Measurements from ENCODE around the gene SEPTIN3.
A peak's percentile ranks its signal among the peaks of the same experiment; 100 is the strongest.

SEPTIN3 gene

DNA sequence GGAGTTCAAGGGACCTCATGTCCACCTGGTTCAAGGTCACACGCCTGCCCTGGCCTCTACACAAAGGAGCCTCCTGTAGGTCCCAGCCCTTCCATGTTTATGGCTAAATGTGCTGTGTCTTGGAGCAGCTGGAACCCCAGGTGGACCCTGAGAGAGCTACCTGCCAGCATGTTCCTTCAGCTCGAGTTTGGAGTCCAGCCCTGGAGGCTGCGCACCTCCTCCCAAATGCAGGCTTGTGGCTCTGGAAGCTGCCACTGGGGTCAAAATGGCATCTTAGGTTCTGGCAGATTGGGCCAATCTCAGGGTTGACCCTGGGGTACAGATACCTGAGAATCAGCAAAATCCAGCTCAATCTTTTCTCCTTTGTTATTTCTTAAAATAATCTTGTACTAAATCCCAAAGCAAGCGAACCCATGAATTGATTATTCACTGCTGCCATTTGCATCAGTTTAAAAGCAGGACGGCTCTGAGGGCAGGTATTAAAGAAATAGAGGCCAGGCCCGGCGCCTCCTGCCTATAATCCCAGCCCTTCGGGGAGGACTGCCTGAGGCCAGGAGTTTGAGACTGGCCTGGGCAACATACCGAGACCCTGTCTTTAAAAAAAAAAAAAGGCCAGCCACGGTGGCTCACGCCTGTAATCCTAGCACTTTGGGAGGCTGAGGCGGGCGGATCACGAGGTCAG, 45.5 kb upstream of the SEPTIN3 start:
- peaks cover 3% of the 10 kb centered on the region for H3K4me1 ChIP-seq (ENCODE audit: low read depth, poor library complexity, severe bottlenecking)
- H3K27ac ChIP-seq, result no peak overlapping the region
- peaks cover 24% of the 10 kb centered on the region for H3K27me3 ChIP-seq (ENCODE audit: insufficient read depth, low read depth)
- H3K4me3 ChIP-seq (IDR thresholded peaks at IDR 0.05; ENCODE audit: insufficient read depth, low read depth, low read length), result no peak overlapping the region
- H3K9ac ChIP-seq, result no peak overlapping the region
- TF ChIP-seq, protein P1, sequence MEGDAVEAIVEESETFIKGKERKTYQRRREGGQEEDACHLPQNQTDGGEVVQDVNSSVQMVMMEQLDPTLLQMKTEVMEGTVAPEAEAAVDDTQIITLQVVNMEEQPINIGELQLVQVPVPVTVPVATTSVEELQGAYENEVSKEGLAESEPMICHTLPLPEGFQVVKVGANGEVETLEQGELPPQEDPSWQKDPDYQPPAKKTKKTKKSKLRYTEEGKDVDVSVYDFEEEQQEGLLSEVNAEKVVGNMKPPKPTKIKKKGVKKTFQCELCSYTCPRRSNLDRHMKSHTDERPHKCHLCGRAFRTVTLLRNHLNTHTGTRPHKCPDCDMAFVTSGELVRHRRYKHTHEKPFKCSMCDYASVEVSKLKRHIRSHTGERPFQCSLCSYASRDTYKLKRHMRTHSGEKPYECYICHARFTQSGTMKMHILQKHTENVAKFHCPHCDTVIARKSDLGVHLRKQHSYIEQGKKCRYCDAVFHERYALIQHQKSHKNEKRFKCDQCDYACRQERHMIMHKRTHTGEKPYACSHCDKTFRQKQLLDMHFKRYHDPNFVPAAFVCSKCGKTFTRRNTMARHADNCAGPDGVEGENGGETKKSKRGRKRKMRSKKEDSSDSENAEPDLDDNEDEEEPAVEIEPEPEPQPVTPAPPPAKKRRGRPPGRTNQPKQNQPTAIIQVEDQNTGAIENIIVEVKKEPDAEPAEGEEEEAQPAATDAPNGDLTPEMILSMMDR (conservative IDR thresholded peaks at IDR 0.05; ENCODE audit: low read depth, low read length), result no peak
- H3K79me2 ChIP-seq (ENCODE audit: insufficient read depth, low read depth), result no peaks in the 10 kb centered on the region
- no peak overlapping the region for H2AFZ ChIP-seq (ENCODE audit: low read depth)
- H3K4me2 ChIP-seq, result no peak overlapping the region
- no peaks in the 10 kb centered on the region for H4K20me1 ChIP-seq (ENCODE audit: insufficient read depth)
- H3K36me3 ChIP-seq (ENCODE audit: insufficient read depth), result no peaks in the 10 kb centered on the region

DNA sequence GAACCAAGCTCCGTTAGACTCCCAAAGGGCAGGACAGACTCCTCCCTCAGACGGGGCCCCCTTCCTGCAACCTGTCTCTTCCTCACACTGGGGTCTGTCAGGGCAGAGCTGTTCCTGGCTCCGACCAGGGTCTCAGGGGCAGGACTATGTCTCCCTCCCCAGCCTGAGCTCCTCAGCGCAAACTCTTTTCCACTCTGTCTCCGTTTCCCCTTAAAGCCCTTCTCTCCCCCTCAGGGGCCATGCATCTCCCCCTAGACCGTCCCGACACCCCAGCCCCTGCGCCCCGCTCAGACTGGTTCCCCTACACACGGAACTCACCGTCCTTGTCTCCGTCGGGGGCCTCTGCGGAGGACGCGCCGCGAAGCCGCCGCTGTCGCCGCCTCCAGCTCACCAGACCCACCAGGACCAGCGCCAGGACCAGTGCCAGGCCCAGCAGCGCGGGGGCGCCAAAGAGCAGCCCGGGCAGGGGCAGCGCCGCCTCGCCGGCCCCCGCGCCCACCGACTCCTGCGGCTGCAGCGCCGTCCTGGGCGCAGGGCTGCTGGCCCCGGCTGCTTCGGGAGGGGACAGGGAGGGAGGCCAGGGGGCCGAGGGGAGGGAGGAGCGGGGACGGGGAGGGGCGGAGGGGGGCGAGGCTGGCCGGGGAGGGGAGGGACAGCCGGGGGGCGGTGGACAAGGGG, 43.3 kb upstream of the SEPTIN3 start:
- H3K27ac ChIP-seq, result no peak overlapping the region
- no peak overlapping the region; the same call in 1 of the 2 replicates for H2AFZ ChIP-seq (ENCODE audit: low read depth)
- H3K27me3 ChIP-seq (ENCODE audit: insufficient read depth, low read depth), result peaks cover 24% of the 10 kb centered on the region
- H3K4me1 ChIP-seq (ENCODE audit: low read depth, poor library complexity, severe bottlenecking), result peaks cover 3% of the 10 kb centered on the region
- no peak overlapping the region; the same call in 1 of the 2 replicates for H3K4me2 ChIP-seq
- TF ChIP-seq, protein P1 (conservative IDR thresholded peaks at IDR 0.05; ENCODE audit: low read depth, low read length), result peak; percentile 66
- H3K4me3 ChIP-seq (IDR thresholded peaks at IDR 0.05; ENCODE audit: insufficient read depth, low read depth, low read length), result no peak overlapping the region
- no peaks in the 10 kb centered on the region for H3K36me3 ChIP-seq (ENCODE audit: insufficient read depth)
- H3K9ac ChIP-seq, result no peak overlapping the region
- no peaks in the 10 kb centered on the region for H4K20me1 ChIP-seq (ENCODE audit: insufficient read depth)
- no peaks in the 10 kb centered on the region for H3K79me2 ChIP-seq (ENCODE audit: insufficient read depth, low read depth)

DNA sequence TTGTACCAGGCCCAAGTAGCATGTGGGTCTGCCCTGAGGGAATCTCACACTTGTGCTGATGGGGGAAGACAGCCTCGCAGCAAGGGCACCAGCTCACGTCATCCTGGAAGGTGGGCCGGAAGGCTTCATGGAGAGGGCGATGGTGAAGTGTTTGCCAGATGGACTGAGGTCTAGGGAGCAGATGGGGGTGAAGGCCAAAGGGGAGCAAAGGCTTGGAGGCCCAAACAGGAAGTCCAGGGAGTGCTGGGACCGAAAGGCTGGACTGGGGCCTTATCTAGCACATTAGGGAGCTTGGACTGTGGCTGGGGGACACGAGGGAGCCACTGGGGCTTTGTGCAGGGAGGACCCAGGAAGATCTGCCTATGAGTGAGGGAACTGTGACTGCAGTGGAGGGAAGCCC, 41.4 kb upstream of the SEPTIN3 start:
- Histone ChIP-seq H3K36me3 (ENCODE audit: insufficient read depth) (no peaks in the 10 kb centered on the region), H3K4me2 (no peak overlapping the region), H3K4me1 (ENCODE audit: low read depth, poor library complexity, severe bottlenecking) (peaks cover 3% of the 10 kb centered on the region), H3K4me3 (IDR thresholded peaks at IDR 0.05; ENCODE audit: insufficient read depth, low read depth, low read length) (no peak overlapping the region), H3K27me3 (ENCODE audit: insufficient read depth, low read depth) (peaks cover 24% of the 10 kb centered on the region), H3K9ac (no peak overlapping the region), H3K79me2 (ENCODE audit: insufficient read depth, low read depth) (no peaks in the 10 kb centered on the region), H3K27ac (no peak overlapping the region), H2AFZ (ENCODE audit: low read depth) (no peak overlapping the region), H4K20me1 (ENCODE audit: insufficient read depth) (no peaks in the 10 kb centered on the region)
- TF ChIP-seq, protein P1 (conservative IDR thresholded peaks at IDR 0.05; ENCODE audit: low read depth, low read length), result no peak

DNA sequence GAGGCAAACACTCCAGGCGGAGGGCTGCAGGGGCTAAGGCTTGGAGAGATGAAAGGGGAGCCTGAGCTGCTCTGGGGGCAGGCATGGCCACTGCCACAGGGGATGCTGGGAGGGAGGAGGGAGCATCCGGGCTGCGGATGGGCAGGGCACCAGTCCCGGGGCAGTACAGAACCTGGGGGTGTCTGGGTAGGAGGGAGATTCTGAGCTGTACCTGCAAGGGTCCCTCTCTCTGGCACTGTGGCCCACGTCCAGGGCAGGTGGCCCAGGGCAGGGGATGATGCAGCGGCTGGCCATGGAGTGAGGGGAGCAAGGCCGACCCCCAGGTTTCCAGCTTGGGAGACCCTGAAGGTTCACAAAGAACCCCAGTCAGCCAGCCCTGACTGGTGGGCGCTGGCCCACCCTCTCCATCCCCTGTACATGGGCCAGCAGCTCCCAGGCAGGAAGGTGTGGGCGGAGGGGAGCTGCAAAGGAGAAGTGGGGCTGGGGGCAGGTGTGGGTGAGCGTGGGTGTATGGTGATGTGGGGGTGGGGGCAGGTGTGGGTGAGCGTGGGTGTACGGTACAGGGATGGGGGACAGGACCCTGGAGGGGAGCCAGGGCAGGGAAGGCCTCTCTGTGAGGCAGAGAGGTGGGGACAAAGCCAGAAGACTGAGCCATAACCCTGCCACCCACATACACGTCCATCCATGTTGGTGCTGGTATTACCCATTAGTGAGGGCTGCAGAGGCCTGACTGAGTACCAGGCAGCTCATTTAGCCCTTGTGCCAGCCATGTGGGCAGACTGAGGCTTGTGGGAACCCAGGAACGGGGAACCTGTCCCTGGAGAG, 40.4 kb upstream of the SEPTIN3 start:
- Histone ChIP-seq H3K36me3 (ENCODE audit: insufficient read depth) (no peaks in the 10 kb centered on the region), H3K4me3 (IDR thresholded peaks at IDR 0.05; ENCODE audit: insufficient read depth, low read depth, low read length) (no peak overlapping the region), H3K79me2 (ENCODE audit: insufficient read depth, low read depth) (no peaks in the 10 kb centered on the region), H4K20me1 (ENCODE audit: insufficient read depth) (no peaks in the 10 kb centered on the region), H3K4me2 (no peak overlapping the region), H3K27me3 (ENCODE audit: insufficient read depth, low read depth) (peaks cover 24% of the 10 kb centered on the region), H3K9ac (no peak overlapping the region), H3K27ac (no peak overlapping the region), H2AFZ (ENCODE audit: low read depth) (no peak overlapping the region), H3K4me1 (ENCODE audit: low read depth, poor library complexity, severe bottlenecking) (peaks cover 3% of the 10 kb centered on the region)
- TF ChIP-seq, protein P1 (conservative IDR thresholded peaks at IDR 0.05; ENCODE audit: low read depth, low read length), result no peak

Data from KMS-11 (cell line).